Endothelial cell of umbilical vein (primary cell): Measurements from ENCODE around the gene G0S2. TPM values are rescaled to one million over a fixed set of nuclear protein-coding genes. Genes with fewer than 3 reads are reported as not detected.

Source experiments
- polyA plus RNA-seq, 4 experiments: library from polyadenylated mRNA; depleted of rRNA in 3 of 4; stranded (reverse) in 3 of 4; unstranded in 1 of 4; fragments of >200 nt; gene quantifications; 2 replicates each; pipeline versions ENCODE4 v1.2.1 to v1.2.3, GENCODE V29; 2011 to 2012; ENCODE audit warnings: missing spikeins in 1 of 4
- total RNA-seq: library from RNA; stranded (reverse); gene quantifications from 2 replicates; pipeline ENCODE4 v1.2.3, GENCODE V29; 2021

G0S2 gene
- total and polyA plus RNA-seq, 2 donors (not counting 3 experiments of a cell fraction or from before 2014, with no cell fraction given): 0.91 to 1.9 TPM

Other genes with a start within 250 kb of the G0S2 start
- gene CAMK1G, start 91.7 kb upstream of the G0S2 start, total RNA-seq: not detected in 2 replicates
- gene CAMK1G, start 91.7 kb upstream of the G0S2 start, polyA plus RNA-seq: not detected in 2 replicates
- gene LAMB3, start 23.0 kb upstream of the G0S2 start, total RNA-seq: 0.72 and 3.1 TPM in 2 replicates
- 1.3 and 2.6 TPM in 2 replicates for gene LAMB3, start 23.0 kb upstream of the G0S2 start, polyA plus RNA-seq
- gene HSD11B1, start 29.4 kb downstream of the G0S2 start, total RNA-seq: not detected in 2 replicates
- not detected in 2 replicates for gene HSD11B1, start 29.4 kb downstream of the G0S2 start, polyA plus RNA-seq
- gene TRAF3IP3, start 80.6 kb downstream of the G0S2 start, total RNA-seq: not detected in 2 replicates
- gene TRAF3IP3, start 80.6 kb downstream of the G0S2 start, polyA plus RNA-seq: not detected in 2 replicates
- gene C1orf74, start 109.1 kb downstream of the G0S2 start, total RNA-seq: 2.3 and 3.0 TPM in 2 replicates
- 2.4 TPM in 2 replicates for gene C1orf74, start 109.1 kb downstream of the G0S2 start, polyA plus RNA-seq
- gene IRF6, start 130.7 kb downstream of the G0S2 start, total RNA-seq: 22.1 and 42.0 TPM in 2 replicates
- 55.8 and 65.0 TPM in 2 replicates for gene IRF6, start 130.7 kb downstream of the G0S2 start, polyA plus RNA-seq
- 10.5 and 11.7 TPM in 2 replicates for gene UTP25, start 152.6 kb downstream of the G0S2 start, total RNA-seq
- gene UTP25, start 152.6 kb downstream of the G0S2 start, polyA plus RNA-seq: 5.9 and 6.6 TPM in 2 replicates